ENCODE results near the gene ADAM33.

- TF ChIP-seq POLR2A (IDR thresholded peaks at IDR 0.05) (no peak), CTCF (IDR thresholded peaks at IDR 0.05) (no peak), EP300 (IDR thresholded peaks at IDR 0.05) (no peak), POLR2AphosphoS5 (IDR thresholded peaks at IDR 0.05) (no peak)
Observed at GRCh38 chr20:3685341-3685740, 3.5 kb upstream of the ADAM33 start.

Measured in upper lobe of left lung (tissue), 4 donors.